Measurements from ENCODE around the gene MSI2. TPM values are rescaled to one million over a fixed set of nuclear protein-coding genes. Genes with fewer than 3 reads are reported as not detected.

MSI2 gene
- total RNA-seq, 1 donor from 2014 or later: 144 TPM

GRCh38 chr17:57400648-57401047 is 144.3 kb downstream of the MSI2 start:
- H3K4me1 Mint-ChIP-seq: peaks cover 39% of the 10 kb centered on the region
- H3K36me3 Mint-ChIP-seq: peaks cover 5% of the 10 kb centered on the region
- H3K27ac Mint-ChIP-seq: no peak overlapping the region
- TF ChIP-seq CTCF (IDR thresholded peaks at IDR 0.05; ENCODE audit: unreplicated experiment): no peak
- DNase-seq (ENCODE audit: low spot score in 2 of 2, unreplicated experiment in 2 of 2): no peak
- no peaks in the 10 kb centered on the region for H3K27me3 Mint-ChIP-seq (ENCODE audit: low read depth)
- H3K4me3 Mint-ChIP-seq: no peak overlapping the region
- no peaks in the 10 kb centered on the region for H3K9me3 Mint-ChIP-seq

- Mint-ChIP-seq H3K27ac (peak overlapping the region; percentile 10), H3K9me3 (no peaks in the 10 kb centered on the region), H3K27me3 (ENCODE audit: low read depth) (no peaks in the 10 kb centered on the region), H3K4me3 (no peak overlapping the region), H3K36me3 (peaks cover 5% of the 10 kb centered on the region), H3K4me1 (peaks cover 39% of the 10 kb centered on the region)
- no peak for DNase-seq (ENCODE audit: low spot score in 2 of 2, unreplicated experiment in 2 of 2)
- no peak for TF ChIP-seq CTCF (IDR thresholded peaks at IDR 0.05; ENCODE audit: unreplicated experiment)
Measured at GRCh38 chr17:57401556-57402488, 145.5 kb downstream of the MSI2 start.

- no peak for DNase-seq (ENCODE audit: low spot score in 2 of 2, unreplicated experiment in 2 of 2)
- Mint-ChIP-seq H3K9me3 (no peaks in the 10 kb centered on the region), H3K36me3 (peaks cover 5% of the 10 kb centered on the region), H3K4me3 (no peak overlapping the region), H3K4me1 (peaks cover 47% of the 10 kb centered on the region), H3K27me3 (ENCODE audit: low read depth) (no peaks in the 10 kb centered on the region), H3K27ac (peak overlapping the region; percentile 26)
- no peak for TF ChIP-seq CTCF (IDR thresholded peaks at IDR 0.05; ENCODE audit: unreplicated experiment)
Measured at GRCh38 chr17:57402681-57403180, 146.4 kb downstream of the MSI2 start.

GRCh38 chr17:57403236-57403635 is 146.9 kb downstream of the MSI2 start:
- Mint-ChIP-seq H3K4me3 (no peak overlapping the region), H3K9me3 (no peaks in the 10 kb centered on the region), H3K27ac (peak overlapping the region; percentile 60), H3K27me3 (ENCODE audit: low read depth) (no peaks in the 10 kb centered on the region), H3K4me1 (peaks cover 52% of the 10 kb centered on the region), H3K36me3 (peaks cover 5% of the 10 kb centered on the region)
- TF ChIP-seq CTCF (IDR thresholded peaks at IDR 0.05; ENCODE audit: unreplicated experiment): no peak
- no peak for DNase-seq (ENCODE audit: low spot score in 2 of 2, unreplicated experiment in 2 of 2)

- Mint-ChIP-seq H3K36me3 (peaks cover 5% of the 10 kb centered on the region), H3K27me3 (ENCODE audit: low read depth) (no peaks in the 10 kb centered on the region), H3K4me3 (no peak overlapping the region), H3K9me3 (no peaks in the 10 kb centered on the region), H3K4me1 (peaks cover 60% of the 10 kb centered on the region), H3K27ac (no peak overlapping the region)
- no peak for DNase-seq (ENCODE audit: low spot score in 2 of 2, unreplicated experiment in 2 of 2)
- no peak for TF ChIP-seq CTCF (IDR thresholded peaks at IDR 0.05; ENCODE audit: unreplicated experiment)
Measured at GRCh38 chr17:57404073-57404472, 147.8 kb downstream of the MSI2 start.

Data from mesothelial cell of epicardium (in vitro differentiated cells).